Measurements from ENCODE around the gene GRK3.
"Not testable (repeated sequence)": the region's sequence is repeated elsewhere in the genome, so short reads cannot be mapped to it uniquely, and the experiment has no call there.

The GRK3 gene

GRCh38 chr22:25528068-25528467 is 36.4 kb upstream of the GRK3 start:
- not testable (repeated sequence) for H3K27ac ChIP-seq (replicated peaks)

GRCh38 chr22:25529059-25529458 is 35.4 kb upstream of the GRK3 start:
- DNase-seq (ENCODE audit: low read depth in 1 of 2, low spot score in 1 of 2); H3K4me3 ChIP-seq (replicated peaks; ENCODE audit: insufficient read depth, low read length); H3K27me3 ChIP-seq (ENCODE audit: insufficient read depth, poor library complexity, severe bottlenecking); H3K27ac ChIP-seq (replicated peaks): not testable (repeated sequence)

More at GRCh38 chr22:25528068-25528467, 36.4 kb upstream of the GRK3 start:
- not testable (repeated sequence) for H3K4me3 ChIP-seq (replicated peaks; ENCODE audit: insufficient read depth, low read length); DNase-seq (ENCODE audit: low read depth in 1 of 2, low spot score in 1 of 2); H3K27me3 ChIP-seq (ENCODE audit: insufficient read depth, poor library complexity, severe bottlenecking)

GRCh38 chr22:25529541-25530137 is 34.8 kb upstream of the GRK3 start:
- not testable (repeated sequence) for H3K27ac ChIP-seq (replicated peaks); H3K27me3 ChIP-seq (ENCODE audit: insufficient read depth, poor library complexity, severe bottlenecking); H3K4me3 ChIP-seq (replicated peaks; ENCODE audit: insufficient read depth, low read length); DNase-seq (ENCODE audit: low read depth in 1 of 2, low spot score in 1 of 2)

- H3K27ac ChIP-seq (replicated peaks); DNase-seq (ENCODE audit: low read depth in 1 of 2, low spot score in 1 of 2); H3K27me3 ChIP-seq (ENCODE audit: insufficient read depth, poor library complexity, severe bottlenecking); H3K4me3 ChIP-seq (replicated peaks; ENCODE audit: insufficient read depth, low read length): not testable (repeated sequence)
Observed at GRCh38 chr22:25531677-25532076, 32.8 kb upstream of the GRK3 start.

- no peaks in the 10 kb centered on the region for H3K27me3 ChIP-seq (ENCODE audit: insufficient read depth, poor library complexity, severe bottlenecking)
- no peak for DNase-seq (ENCODE audit: low read depth in 1 of 2, low spot score in 1 of 2)
- H3K4me3 ChIP-seq (replicated peaks; ENCODE audit: insufficient read depth, low read length), result no peak overlapping the region
- no peak overlapping the region for H3K27ac ChIP-seq (replicated peaks)
- TF ChIP-seq CTCF (IDR thresholded peaks at IDR 0.05; ENCODE audit: insufficient read depth, low read length) (no peak), POLR2AphosphoS5 (IDR thresholded peaks at IDR 0.05; ENCODE audit: low read depth) (no peak), GABPA (IDR thresholded peaks at IDR 0.05; ENCODE audit: low read depth) (no peak), REST (IDR thresholded peaks at IDR 0.05; ENCODE audit: insufficient replicate concordance, low read depth) (no peak), SPI1 (IDR thresholded peaks at IDR 0.05; ENCODE audit: borderline replicate concordance, low read depth) (no peak)
Observed at GRCh38 chr22:25534724-25535123, 29.8 kb upstream of the GRK3 start.

- H3K4me3 ChIP-seq (replicated peaks; ENCODE audit: insufficient read depth, low read length), result no peak overlapping the region
Observed at GRCh38 chr22:25536589-25536988, 27.9 kb upstream of the GRK3 start.

More at GRCh38 chr22:25536589-25536988, 27.9 kb upstream of the GRK3 start:
- DNase-seq (ENCODE audit: low read depth in 1 of 2, low spot score in 1 of 2), result no peak
- Histone ChIP-seq H3K27ac (replicated peaks) (no peak overlapping the region), H3K27me3 (ENCODE audit: insufficient read depth, poor library complexity, severe bottlenecking) (no peaks in the 10 kb centered on the region)
- no peak for TF ChIP-seq SPI1 (IDR thresholded peaks at IDR 0.05; ENCODE audit: borderline replicate concordance, low read depth)
- TF ChIP-seq REST (IDR thresholded peaks at IDR 0.05; ENCODE audit: insufficient replicate concordance, low read depth), result no peak
- TF ChIP-seq GABPA (IDR thresholded peaks at IDR 0.05; ENCODE audit: low read depth), result no peak
- no peak for TF ChIP-seq CTCF (IDR thresholded peaks at IDR 0.05; ENCODE audit: insufficient read depth, low read length)
- TF ChIP-seq POLR2AphosphoS5 (IDR thresholded peaks at IDR 0.05; ENCODE audit: low read depth), result no peak
